ENCODE results near the gene SLC16A2.

- TF ChIP-seq CTCF (tag by site-specific recombination; IDR thresholded peaks at IDR 0.05) (no peak), SALL2 (tag by site-specific recombination; IDR thresholded peaks at IDR 0.05; ENCODE audit: borderline replicate concordance) (no peak)
Observed at GRCh38 chrX:74507191-74507590, 85.9 kb downstream of the SLC16A2 start.

Measured in HEK293 (cell line).